ENCODE measurements around the gene GRID2IP. TPM values are rescaled to one million over a fixed set of nuclear protein-coding genes. Genes with fewer than 3 reads are reported as not detected.

Gene GRID2IP
- polyA plus RNA-seq, 1 donor (not counting 4 experiments of a cell fraction or from before 2014, with no cell fraction given), result 0.04 TPM

DNA sequence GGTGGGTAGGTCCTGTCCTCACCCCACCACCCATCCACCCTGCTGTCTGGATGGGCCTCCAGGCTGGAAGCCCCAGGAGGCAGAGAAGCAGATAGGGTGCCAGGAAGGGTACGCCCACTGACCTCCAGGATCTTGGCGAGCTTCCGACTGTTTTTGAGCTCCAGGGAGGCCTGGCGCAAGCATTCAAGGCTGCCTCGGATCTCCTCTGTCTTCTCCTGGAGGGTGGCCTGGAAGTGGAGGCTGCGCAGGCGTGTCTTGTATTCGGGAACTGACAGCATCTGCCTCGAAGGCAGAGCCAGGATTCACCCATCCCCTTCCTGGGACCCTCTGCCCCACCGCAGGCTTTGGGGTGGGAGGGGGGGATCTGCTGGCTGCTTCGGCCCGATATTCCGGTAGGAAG is 48.4 kb downstream of the GRID2IP start:
- H3K9me3 ChIP-seq (ENCODE audit: control insufficient read depth, low read depth, low read length), result no peaks in the 10 kb centered on the region
- H3K27ac ChIP-seq (ENCODE audit: control insufficient read depth, insufficient read depth, low read length), result no peak overlapping the region
- H4K20me1 ChIP-seq (ENCODE audit: control insufficient read depth, extremely low read depth, insufficient read depth, low read length), result no peaks in the 10 kb centered on the region
- no peak for FAIRE-seq
- H3K4me1 ChIP-seq (ENCODE audit: control insufficient read depth, extremely low read depth, insufficient read depth, low read length), result peaks cover 3% of the 10 kb centered on the region
- no peaks in the 10 kb centered on the region for H3K36me3 ChIP-seq (ENCODE audit: control insufficient read depth in 2 of 2, extremely low read depth in 1 of 2, insufficient read depth in 2 of 2, low read length in 2 of 2)
- TF ChIP-seq CTCF (optimal IDR thresholded peaks at IDR 0.05 in 1 of 3, IDR thresholded peaks at IDR 0.05 in 1 of 3, conservative IDR thresholded peaks at IDR 0.05 in 1 of 3; ENCODE audit: extremely low read depth in 1 of 3, insufficient read depth in 2 of 3, low read length in 3 of 3) (no peak), EZH2 (IDR thresholded peaks at IDR 0.05; ENCODE audit: low read length) (no peak)
- H2AFZ ChIP-seq (ENCODE audit: control insufficient read depth, low read length), result peak overlapping the region; percentile 86
- H3K4me2 ChIP-seq (ENCODE audit: control insufficient read depth, extremely low read depth, insufficient read depth, low read depth, low read length), result peak overlapping the region; percentile 82
- H3K9me1 ChIP-seq (ENCODE audit: control insufficient read depth, extremely low read depth, insufficient read depth, low read length), result no peaks in the 10 kb centered on the region
- dilution Hi-C loops (cut with MboI; ENCODE audit: extremely low pct_ligation_motif_present, low sequenced_read_pairs), result no loop called here
- no peak overlapping the region for H3K9ac ChIP-seq (ENCODE audit: control insufficient read depth, extremely low read depth, insufficient read depth, low read length)
- DNase-seq (ENCODE audit: low read depth, low spot score), result no peak
- H3K79me2 ChIP-seq (ENCODE audit: control insufficient read depth, insufficient read depth, low read length), result no peaks in the 10 kb centered on the region
- H3K27me3 ChIP-seq (ENCODE audit: control insufficient read depth, extremely low read depth, insufficient read depth, low read length), result peaks cover 4% of the 10 kb centered on the region
- peak overlapping the region in 2 of 3 experiments; percentile 56 to 75 for H3K4me3 ChIP-seq (ENCODE audit: control insufficient read depth in 2 of 3, extremely low read depth in 1 of 3, insufficient read depth in 2 of 3, low read depth in 1 of 3, low read length in 3 of 3)

DNA sequence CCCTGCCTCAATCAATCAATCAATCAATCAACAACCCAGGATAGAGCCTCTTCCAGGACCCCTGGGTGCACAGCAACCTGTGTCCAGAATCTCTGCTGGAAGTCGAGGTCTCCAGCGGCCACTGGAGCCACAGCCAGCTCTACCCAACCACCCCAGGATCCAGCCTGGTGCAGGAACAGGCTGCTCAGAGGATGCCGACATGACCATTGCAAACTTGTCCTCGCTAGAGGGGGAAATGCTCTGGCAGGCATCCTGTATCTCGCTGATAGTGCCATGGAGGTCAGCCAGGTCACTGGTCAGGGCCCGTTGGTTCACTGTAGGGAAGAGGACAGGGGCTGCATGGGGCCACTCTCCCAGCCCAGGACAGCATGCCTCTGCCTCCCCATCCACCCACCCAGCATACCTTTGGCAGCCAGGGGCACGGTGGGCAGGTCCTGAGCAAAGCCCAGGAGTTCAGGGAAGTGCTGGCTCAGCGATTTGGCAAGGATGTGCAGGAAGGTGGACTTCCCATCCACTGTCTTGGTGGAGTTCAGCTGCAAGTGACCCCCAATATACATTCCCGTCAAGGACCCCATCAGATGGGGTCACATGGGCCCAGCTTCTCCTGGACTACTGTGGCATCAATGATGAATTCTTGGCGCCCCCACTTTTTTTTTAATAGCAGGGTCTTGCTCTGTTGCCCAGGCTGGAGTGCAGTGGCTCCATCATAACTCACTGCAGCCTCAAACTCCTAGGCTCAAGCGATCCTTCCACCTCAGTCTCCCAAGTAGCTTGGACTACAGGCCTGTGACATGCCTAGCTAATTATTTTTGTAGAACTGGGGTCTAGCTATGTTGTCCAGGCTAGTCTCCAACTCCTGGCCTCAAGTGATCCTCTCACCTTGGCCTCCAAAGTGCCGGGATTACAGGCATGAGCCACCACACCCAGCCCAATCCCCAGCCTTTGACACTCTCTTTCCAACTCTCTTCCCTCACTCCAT is 49.4 kb downstream of the GRID2IP start:
- DNase-seq (ENCODE audit: low read depth, low spot score) (no peak), FAIRE-seq (no peak)
- H3K4me1 ChIP-seq (ENCODE audit: control insufficient read depth, extremely low read depth, insufficient read depth, low read length), result peaks cover 6% of the 10 kb centered on the region
- no peak overlapping the region for H3K4me3 ChIP-seq (ENCODE audit: control insufficient read depth in 2 of 3, extremely low read depth in 1 of 3, insufficient read depth in 2 of 3, low read depth in 1 of 3, low read length in 3 of 3)
- peaks cover 4% of the 10 kb centered on the region for H3K27me3 ChIP-seq (ENCODE audit: control insufficient read depth, extremely low read depth, insufficient read depth, low read length)
- no peaks in the 10 kb centered on the region for H3K9me1 ChIP-seq (ENCODE audit: control insufficient read depth, extremely low read depth, insufficient read depth, low read length)
- H3K79me2 ChIP-seq (ENCODE audit: control insufficient read depth, insufficient read depth, low read length), result no peaks in the 10 kb centered on the region
- no peak overlapping the region for H3K9ac ChIP-seq (ENCODE audit: control insufficient read depth, extremely low read depth, insufficient read depth, low read length)
- H2AFZ ChIP-seq (ENCODE audit: control insufficient read depth, low read length), result no peak overlapping the region
- H4K20me1 ChIP-seq (ENCODE audit: control insufficient read depth, extremely low read depth, insufficient read depth, low read length), result no peaks in the 10 kb centered on the region
- dilution Hi-C loops (cut with MboI; ENCODE audit: extremely low pct_ligation_motif_present, low sequenced_read_pairs), result no loop called here
- no peak overlapping the region for H3K4me2 ChIP-seq (ENCODE audit: control insufficient read depth, extremely low read depth, insufficient read depth, low read depth, low read length)
- TF ChIP-seq CTCF (optimal IDR thresholded peaks at IDR 0.05 in 1 of 3, IDR thresholded peaks at IDR 0.05 in 1 of 3, conservative IDR thresholded peaks at IDR 0.05 in 1 of 3; ENCODE audit: extremely low read depth in 1 of 3, insufficient read depth in 2 of 3, low read length in 3 of 3), result no peak
- no peak for TF ChIP-seq EZH2 (IDR thresholded peaks at IDR 0.05; ENCODE audit: low read length)
- H3K27ac ChIP-seq (ENCODE audit: control insufficient read depth, insufficient read depth, low read length), result no peak overlapping the region
- H3K9me3 ChIP-seq (ENCODE audit: control insufficient read depth, low read depth, low read length), result no peaks in the 10 kb centered on the region
- H3K36me3 ChIP-seq (ENCODE audit: control insufficient read depth in 2 of 2, extremely low read depth in 1 of 2, insufficient read depth in 2 of 2, low read length in 2 of 2), result no peaks in the 10 kb centered on the region

Measured in keratinocyte (primary cell).